Measurements from ENCODE around the gene RRM2. TPM values are rescaled to one million over a fixed set of nuclear protein-coding genes. Genes with fewer than 3 reads are reported as not detected.

Gene RRM2
- total RNA-seq, 2 experiments from 2014 or later, result 382 to 469 TPM

DNA sequence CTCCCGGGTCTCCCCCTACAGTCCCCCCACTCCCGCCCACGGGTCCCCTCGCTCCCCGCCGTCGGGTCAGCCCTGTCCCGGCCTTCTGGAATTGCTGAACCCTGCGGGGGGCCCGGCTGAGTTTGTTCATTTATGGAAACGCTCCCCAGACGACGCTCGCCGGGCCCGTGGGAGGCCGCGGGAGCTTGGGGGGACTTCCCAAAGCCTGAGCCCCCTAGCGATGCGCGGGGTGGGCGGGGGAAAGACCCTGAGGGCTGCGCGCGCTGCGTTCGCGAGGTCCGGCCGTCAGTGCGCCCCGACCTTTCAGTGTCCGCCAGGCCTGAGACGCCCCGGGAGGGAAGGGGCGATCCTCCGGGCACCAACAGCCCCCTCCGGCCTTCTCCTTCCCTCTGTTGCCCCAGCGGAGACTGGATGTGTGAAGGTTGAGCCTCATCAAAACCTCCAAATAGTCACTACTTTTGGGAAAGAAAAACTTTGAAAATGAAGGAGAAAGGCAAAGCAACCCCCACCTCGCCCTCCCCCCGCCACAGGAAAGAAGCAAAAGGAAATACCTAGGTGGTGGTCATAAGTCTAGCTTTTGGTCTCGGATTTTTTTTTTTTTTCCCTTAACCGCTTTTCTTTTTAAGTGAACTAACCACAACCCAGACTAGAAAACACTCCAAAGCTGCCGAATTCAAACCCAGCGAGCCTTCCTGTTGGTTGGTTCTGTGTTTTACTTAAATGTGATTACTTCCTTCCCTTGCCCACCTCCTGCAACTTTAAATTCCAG is 41.8 kb upstream of the RRM2 start:
- Mint-ChIP-seq H3K4me3 (peak overlapping the region; percentile 32), H3K36me3 (ENCODE audit: low read depth) (no peaks in the 10 kb centered on the region), H3K9me3 (ENCODE audit: low read depth) (no peaks in the 10 kb centered on the region), H3K27ac (no peak overlapping the region), H3K4me1 (peaks cover 12% of the 10 kb centered on the region), H3K27me3 (peaks cover 71% of the 10 kb centered on the region)
- ChIA-PET CTCF (interaction anchor here (0.6 kb wide), 1 partner anchor 494 kb away, joined by 4 read pairs; no protein-coding TSS in a partner anchor), POLR2A (interaction anchor here (0.6 kb wide), 1 partner anchor 48 kb away, joined by 5 read pairs; no protein-coding TSS in a partner anchor)
- ATAC-seq, result no peak
- DNase-seq, result no peak
- intact Hi-C loops (cut with DNase I, micrococcal nuclease), result no loop called here

DNA sequence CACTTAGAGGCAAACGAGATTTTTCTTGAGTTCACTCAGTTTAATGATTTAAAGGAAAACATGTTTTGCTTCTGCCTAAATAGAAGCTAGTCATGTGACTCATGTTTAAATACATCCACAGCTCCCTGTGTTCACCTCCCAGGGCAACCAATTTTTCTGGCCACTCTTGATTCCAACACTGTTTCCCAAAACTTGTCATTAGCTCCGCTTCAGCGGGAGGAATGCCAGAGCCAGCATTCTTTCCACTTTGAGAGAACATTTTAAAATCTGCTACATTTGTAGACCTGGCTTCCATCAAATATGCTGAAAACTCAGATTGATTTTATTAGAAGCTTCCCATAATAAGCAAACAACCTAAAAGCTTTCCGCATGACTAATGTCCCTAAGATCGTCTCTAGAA is 39.5 kb upstream of the RRM2 start:
- ChIA-PET POLR2A (no interaction called here), CTCF (interaction anchor here (0.8 to 4.7 kb wide), 7 partner anchors 9 to 352 kb away, joined by 3 to 35 read pairs (median 5); no protein-coding TSS in a partner anchor)
- Mint-ChIP-seq H3K36me3 (ENCODE audit: low read depth) (no peaks in the 10 kb centered on the region), H3K4me3 (no peak overlapping the region), H3K27me3 (peaks cover 58% of the 10 kb centered on the region), H3K9me3 (ENCODE audit: low read depth) (no peaks in the 10 kb centered on the region), H3K27ac (no peak overlapping the region), H3K4me1 (peaks cover 12% of the 10 kb centered on the region)
- intact Hi-C loops (cut with DNase I, micrococcal nuclease), result no loop called here
- ATAC-seq (no peak), DNase-seq (no peak)

DNA sequence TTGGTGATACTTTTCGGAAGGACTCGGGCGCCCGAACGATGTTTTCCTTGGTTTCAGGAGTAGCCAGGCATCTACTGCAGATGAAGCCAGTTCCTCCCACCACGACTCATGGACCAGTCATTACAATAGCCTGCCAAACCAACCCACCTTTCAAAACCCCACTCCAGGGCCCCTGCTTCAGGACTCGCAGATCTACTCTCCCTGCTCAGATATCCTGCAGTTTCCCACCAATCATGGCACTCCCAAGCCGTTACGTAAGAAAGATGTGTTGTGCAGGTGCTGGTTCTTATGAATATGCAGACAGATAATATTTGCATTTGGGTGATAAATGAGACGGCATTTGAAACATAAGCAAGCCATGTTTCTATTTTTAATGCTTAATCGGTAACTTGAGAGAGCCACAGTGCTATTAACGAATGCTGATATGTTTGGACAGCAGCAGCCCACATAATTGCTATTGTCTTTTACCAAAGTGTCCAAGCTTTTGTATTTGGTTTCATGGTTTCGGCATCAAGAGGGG is 38.8 kb upstream of the RRM2 start:
- peaks cover 12% of the 10 kb centered on the region for H3K4me1 Mint-ChIP-seq
- intact Hi-C loops (cut with DNase I, micrococcal nuclease), result no loop called here
- ATAC-seq (no peak), DNase-seq (no peak)
- no peak overlapping the region for H3K4me3 Mint-ChIP-seq
- no peak overlapping the region for H3K27ac Mint-ChIP-seq
- H3K27me3 Mint-ChIP-seq, result peaks cover 50% of the 10 kb centered on the region
- H3K9me3 Mint-ChIP-seq (ENCODE audit: low read depth), result no peaks in the 10 kb centered on the region
- CTCF ChIA-PET, result interaction anchor here (0.6 to 4.7 kb wide), 4 partner anchors 11 to 31 kb away, joined by 3 to 35 read pairs (median 10); no protein-coding TSS in a partner anchor
- no peaks in the 10 kb centered on the region for H3K36me3 Mint-ChIP-seq (ENCODE audit: low read depth)
- POLR2A ChIA-PET, result no interaction called here

DNA sequence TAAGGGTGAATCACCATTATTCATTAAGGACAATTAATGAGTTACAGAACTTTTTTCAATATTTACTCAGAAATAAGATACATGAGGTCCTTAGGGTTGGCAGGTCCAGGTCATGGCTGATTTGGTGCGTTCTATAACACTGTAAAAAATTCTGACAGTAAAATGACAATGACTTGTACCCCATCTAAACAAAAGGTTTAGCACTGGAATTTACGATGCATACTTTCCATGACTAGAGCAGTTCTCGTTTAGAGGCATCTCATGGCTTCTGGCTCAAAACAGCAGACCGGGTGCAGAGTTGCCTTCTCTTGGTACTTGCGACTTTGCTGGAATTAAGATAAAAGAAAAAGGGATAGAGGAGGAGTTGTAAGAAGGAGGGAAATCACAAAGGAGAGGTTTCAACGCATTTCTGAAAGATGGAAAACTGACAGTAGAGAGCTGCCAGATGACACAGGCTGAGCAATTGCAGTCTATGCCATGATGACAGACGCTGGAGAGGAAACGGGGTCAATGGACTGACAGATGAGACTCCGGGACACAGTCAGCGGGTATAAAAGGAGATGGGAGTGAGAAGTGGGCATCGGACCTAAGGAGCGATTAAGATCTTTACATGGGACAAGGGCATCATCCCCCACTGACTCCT is 38.2 kb upstream of the RRM2 start:
- Mint-ChIP-seq H3K9me3 (ENCODE audit: low read depth) (no peaks in the 10 kb centered on the region), H3K36me3 (ENCODE audit: low read depth) (no peaks in the 10 kb centered on the region), H3K4me3 (no peak overlapping the region), H3K27me3 (peaks cover 47% of the 10 kb centered on the region), H3K4me1 (peaks cover 8% of the 10 kb centered on the region), H3K27ac (no peak overlapping the region)
- intact Hi-C loops (cut with DNase I, micrococcal nuclease), result no loop called here
- ChIA-PET CTCF (interaction anchor here (0.6 to 4.7 kb wide), 6 partner anchors 8 to 324 kb away, joined by 3 to 35 read pairs (median 4); no protein-coding TSS in a partner anchor), POLR2A (no interaction called here)
- ATAC-seq, result no peak
- DNase-seq, result no peak

DNA sequence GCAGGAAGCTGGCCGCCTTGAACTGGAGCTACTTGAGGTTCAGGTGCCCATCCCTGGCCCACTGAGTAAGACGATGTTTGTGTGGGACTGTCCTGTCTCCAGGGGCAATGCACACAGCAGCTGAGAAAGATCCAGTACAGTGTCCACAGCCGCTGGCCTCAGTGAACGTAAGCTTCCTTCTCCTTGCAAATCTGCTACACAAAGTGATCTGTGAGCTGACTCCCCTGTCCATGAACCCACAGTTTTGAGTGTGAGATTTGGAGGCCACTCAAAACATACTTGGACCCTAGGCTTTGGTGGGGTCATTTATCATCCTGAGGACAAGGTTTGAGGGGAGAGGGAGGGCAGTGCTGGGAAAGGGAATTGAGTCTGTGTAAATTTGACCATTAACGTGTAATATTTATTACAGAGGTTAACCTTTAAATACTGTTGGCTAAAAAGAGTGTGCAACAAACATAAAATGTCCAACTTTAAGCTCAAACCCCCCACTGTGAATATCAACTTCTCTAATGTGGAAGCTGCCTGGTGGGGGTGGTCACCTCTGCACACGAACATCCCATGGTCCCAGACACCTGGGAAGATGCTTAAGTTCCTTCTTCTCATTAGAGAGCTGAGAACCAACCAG is 37.4 kb upstream of the RRM2 start:
- CTCF ChIA-PET, result interaction anchor here (0.5 to 4.7 kb wide), 8 partner anchors 8 to 748 kb away, joined by 3 to 35 read pairs (median 3); no protein-coding TSS in a partner anchor

DNA sequence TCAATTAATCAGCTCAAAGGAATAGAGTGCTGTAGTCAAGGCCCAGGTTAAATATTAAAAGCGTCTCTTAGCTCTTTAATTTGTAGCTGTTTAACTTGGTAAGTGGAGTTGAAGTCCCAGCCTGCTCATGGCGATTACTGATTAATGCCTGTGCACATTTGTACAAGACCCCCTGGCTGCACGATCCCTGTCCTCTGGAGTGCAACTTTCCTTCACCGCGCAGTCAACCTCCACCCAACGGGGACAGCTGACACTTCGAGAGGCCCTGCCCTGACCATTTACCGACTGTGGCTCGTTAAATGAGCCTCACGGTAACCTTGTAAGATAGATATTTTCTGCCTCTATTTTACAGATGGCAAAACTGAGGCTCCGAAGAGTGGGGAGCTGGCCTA is 36.9 kb upstream of the RRM2 start:
- Mint-ChIP-seq H3K27me3 (peaks cover 57% of the 10 kb centered on the region), H3K27ac (no peak overlapping the region), H3K9me3 (ENCODE audit: low read depth) (no peaks in the 10 kb centered on the region), H3K4me1 (peaks cover 8% of the 10 kb centered on the region), H3K4me3 (no peak overlapping the region), H3K36me3 (ENCODE audit: low read depth) (no peaks in the 10 kb centered on the region)
- DNase-seq, result no peak
- ChIA-PET CTCF (interaction anchor here (0.5 to 4.7 kb wide), 7 partner anchors 9 to 748 kb away, joined by 3 to 35 read pairs (median 3); no protein-coding TSS in a partner anchor), POLR2A (no interaction called here)
- no peak for ATAC-seq
- intact Hi-C loops (cut with DNase I, micrococcal nuclease), result no loop called here

More for the DNA sequence above, 37.4 kb upstream of the RRM2 start:
- Mint-ChIP-seq H3K27me3 (peaks cover 54% of the 10 kb centered on the region), H3K27ac (no peak overlapping the region), H3K4me3 (no peak overlapping the region), H3K9me3 (ENCODE audit: low read depth) (no peaks in the 10 kb centered on the region), H3K4me1 (peaks cover 8% of the 10 kb centered on the region), H3K36me3 (ENCODE audit: low read depth) (no peaks in the 10 kb centered on the region)
- ATAC-seq (no peak), DNase-seq (no peak)
- intact Hi-C loops (cut with DNase I, micrococcal nuclease), result no loop called here
- POLR2A ChIA-PET, result no interaction called here

DNA sequence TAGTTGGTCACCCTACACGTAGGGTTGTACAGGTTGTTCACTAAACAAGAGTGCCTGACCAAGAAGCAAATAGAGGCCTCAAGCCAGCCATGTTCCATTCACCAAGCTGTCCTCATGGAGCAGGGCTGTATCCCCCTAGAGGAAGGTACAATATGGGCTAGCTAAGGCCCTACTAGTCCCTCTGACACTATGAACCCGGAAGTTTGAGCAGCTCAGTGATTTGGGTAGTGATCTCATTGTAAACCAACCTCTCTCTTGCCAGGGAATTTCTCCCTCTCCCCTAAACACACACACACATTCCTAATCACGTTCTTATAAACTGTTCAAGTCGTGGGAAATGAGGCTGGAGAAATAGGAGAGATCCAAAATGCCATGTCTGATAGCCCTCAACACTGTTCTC is 35.6 kb upstream of the RRM2 start:
- peaks cover 55% of the 10 kb centered on the region for H3K27me3 Mint-ChIP-seq

DNA sequence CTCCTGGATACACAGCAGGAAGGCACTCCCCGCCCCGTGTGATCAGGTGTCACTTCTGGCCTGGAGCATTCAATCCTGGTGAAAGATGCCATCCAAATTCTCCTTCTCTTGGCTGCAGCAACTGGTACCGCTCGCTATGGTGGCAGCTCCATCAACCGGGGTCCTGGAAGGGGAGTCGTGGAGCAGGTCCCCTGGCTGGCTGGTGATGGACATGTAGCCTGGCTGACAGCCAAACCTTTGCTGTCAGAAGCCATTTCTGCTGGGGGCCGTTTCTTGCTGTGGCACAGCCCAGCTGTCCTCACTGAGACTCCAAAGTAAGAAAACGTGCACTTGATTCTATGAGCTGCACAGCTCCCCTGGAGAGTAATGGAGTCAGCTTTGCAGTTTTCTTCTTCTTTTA is 35.2 kb upstream of the RRM2 start:
- POLR2A ChIA-PET, result no interaction called here

More for the DNA sequence above, 35.6 kb upstream of the RRM2 start:
- POLR2A ChIA-PET, result no interaction called here
- DNase-seq (no peak), ATAC-seq (no peak)
- intact Hi-C loops (cut with DNase I, micrococcal nuclease), result no loop called here
- Mint-ChIP-seq H3K27ac (no peak overlapping the region), H3K4me3 (no peak overlapping the region), H3K36me3 (ENCODE audit: low read depth) (no peaks in the 10 kb centered on the region), H3K9me3 (ENCODE audit: low read depth) (no peaks in the 10 kb centered on the region), H3K4me1 (peaks cover 5% of the 10 kb centered on the region)
- CTCF ChIA-PET, result interaction anchor here (1.4 to 3.2 kb wide), 2 partner anchors 10 to 14 kb away, joined by 6 to 23 read pairs; no protein-coding TSS in a partner anchor

DNA sequence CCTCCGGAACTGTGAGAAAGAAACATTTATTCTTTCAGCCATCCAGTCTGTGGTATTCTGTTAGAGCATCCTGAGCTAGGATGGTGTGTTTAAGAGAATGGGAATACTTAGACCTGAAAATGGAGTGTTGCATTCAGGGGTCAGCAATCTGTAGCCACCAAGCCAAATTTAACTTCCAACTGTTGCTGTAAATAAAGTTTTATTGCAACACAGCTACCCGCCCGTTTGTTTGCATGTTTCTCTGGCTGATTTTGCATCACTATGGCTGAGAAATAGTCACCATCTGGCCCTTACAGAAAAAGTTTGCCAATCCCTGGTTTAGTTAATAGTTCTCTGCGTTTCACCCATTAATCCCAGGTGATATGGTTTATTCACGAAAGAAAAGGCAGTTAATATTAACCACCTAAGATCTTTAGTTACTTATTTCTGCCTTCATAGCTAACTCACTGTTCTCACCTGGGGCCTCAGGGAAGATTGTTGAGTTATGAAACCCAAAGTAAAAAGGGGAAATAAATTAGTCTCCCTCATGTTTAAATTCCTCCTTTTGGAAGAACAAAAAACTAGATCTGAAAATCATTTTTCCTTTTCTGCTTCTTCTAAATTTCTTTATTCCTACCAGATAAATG is 32.9 kb upstream of the RRM2 start:
- ChIA-PET CTCF (interaction anchor here (0.8 to 5.0 kb wide), 3 partner anchors 13 to 319 kb away, joined by 3 to 42 read pairs (median 10); no protein-coding TSS in a partner anchor), POLR2A (no interaction called here)
- Mint-ChIP-seq H3K4me1 (peaks cover 3% of the 10 kb centered on the region), H3K4me3 (no peak overlapping the region), H3K9me3 (ENCODE audit: low read depth) (no peaks in the 10 kb centered on the region), H3K27me3 (peaks cover 51% of the 10 kb centered on the region), H3K36me3 (ENCODE audit: low read depth) (no peaks in the 10 kb centered on the region), H3K27ac (no peak overlapping the region)
- intact Hi-C loops (cut with DNase I, micrococcal nuclease), result no loop called here
- DNase-seq (no peak), ATAC-seq (no peak)

More for the DNA sequence above, 35.2 kb upstream of the RRM2 start:
- no peak for DNase-seq
- H3K9me3 Mint-ChIP-seq (ENCODE audit: low read depth), result no peaks in the 10 kb centered on the region
- no peak overlapping the region for H3K4me3 Mint-ChIP-seq
- H3K27ac Mint-ChIP-seq, result no peak overlapping the region
- intact Hi-C loops (cut with DNase I, micrococcal nuclease), result no loop called here
- peaks cover 56% of the 10 kb centered on the region for H3K27me3 Mint-ChIP-seq
- H3K36me3 Mint-ChIP-seq (ENCODE audit: low read depth), result no peaks in the 10 kb centered on the region
- no peak for ATAC-seq
- H3K4me1 Mint-ChIP-seq, result peaks cover 5% of the 10 kb centered on the region
- CTCF ChIA-PET, result interaction anchor here (1.4 to 3.2 kb wide), 2 partner anchors 10 to 15 kb away, joined by 6 to 23 read pairs; no protein-coding TSS in a partner anchor

DNA sequence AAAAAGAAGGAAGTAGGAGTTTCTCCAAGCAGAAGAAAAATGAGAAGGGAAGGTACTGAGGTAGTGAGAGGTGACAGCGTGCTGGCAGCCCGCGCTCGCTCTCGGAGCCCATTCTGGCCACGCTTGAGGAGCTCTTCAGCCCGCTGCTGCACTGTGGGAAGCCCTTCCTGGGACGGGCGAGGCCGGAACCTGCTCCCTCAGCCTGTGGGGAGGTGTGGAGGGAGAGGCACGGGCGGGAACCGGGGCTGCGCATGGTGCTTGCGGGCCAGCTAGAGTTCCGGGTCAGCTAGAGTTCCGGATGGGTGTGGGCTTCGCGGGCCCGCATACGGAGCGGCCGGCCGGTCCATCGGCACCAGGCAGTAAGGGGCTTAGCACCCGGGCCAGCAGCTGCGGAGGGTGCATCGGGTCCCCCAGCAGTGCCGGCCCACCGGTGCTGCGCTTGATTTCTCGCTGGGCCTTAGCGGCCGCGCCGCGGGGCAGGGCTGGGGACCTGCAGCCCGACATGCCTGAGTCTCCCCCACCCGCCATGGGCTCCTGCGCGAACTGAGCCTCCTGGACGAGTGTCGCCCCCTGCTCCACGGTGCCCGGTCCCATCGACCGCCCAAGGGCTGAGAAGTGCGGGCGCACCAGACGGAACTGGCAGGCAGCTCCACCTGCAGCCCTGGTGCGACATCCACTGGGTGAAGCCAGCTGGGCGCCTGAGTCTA is 31.2 kb upstream of the RRM2 start:
- no peaks in the 10 kb centered on the region for H3K9me3 Mint-ChIP-seq (ENCODE audit: low read depth)
- H3K4me1 Mint-ChIP-seq, result peaks cover 3% of the 10 kb centered on the region
- H3K27me3 Mint-ChIP-seq, result peaks cover 46% of the 10 kb centered on the region
- peak; percentile 52 for ATAC-seq
- no peaks in the 10 kb centered on the region for H3K36me3 Mint-ChIP-seq (ENCODE audit: low read depth)
- peak; percentile 54 for DNase-seq
- H3K4me3 Mint-ChIP-seq, result peak overlapping the region; percentile 31
- ChIA-PET CTCF (interaction anchor here (0.6 to 5.0 kb wide), 11 partner anchors 8 to 344 kb away, joined by 3 to 42 read pairs (median 4); partner anchors contain the start of gene TAF1B), POLR2A (interaction anchor here (0.6 to 1.7 kb wide), 5 partner anchors 30 to 357 kb away, joined by 3 to 5 read pairs (median 3); partner anchors contain the start of genes ODC1 and RRM2)
- no peak overlapping the region for H3K27ac Mint-ChIP-seq
- intact Hi-C loops (cut with DNase I, micrococcal nuclease), result no loop called here
